Suprapubic skin (tissue), 4 donors: Measurements from ENCODE around the gene SH3BP4. TPM values are rescaled to one million over a fixed set of nuclear protein-coding genes. Genes with fewer than 3 reads are reported as not detected.

Experiments used
- DNase-seq, 2 donors: peaks; one replicate each; pipeline ENCODE4 v3.0.0-alpha.2; 2019; ENCODE audit warnings: low spot score in 2 of 2
- H3K27ac ChIP-seq: fragments of 200-600 bp; sonication (generic); one replicate; pipeline ENCODE4 v1.5.1; 2019
- H3K27me3 ChIP-seq: fragments of 200-600 bp; sonication (generic); one replicate; pipeline ENCODE4 v1.5.1; 2019
- H3K36me3 ChIP-seq: fragments of 200-600 bp; sonication (generic); one replicate; pipeline ENCODE4 v1.5.1; 2019
- H3K4me1 ChIP-seq: fragments of 200-600 bp; sonication (generic); one replicate; pipeline ENCODE4 v1.5.1; 2019
- H3K4me3 ChIP-seq: fragments of 200-600 bp; sonication (generic); one replicate; pipeline ENCODE4 v1.5.1; 2019; ENCODE audit warnings: mild to moderate bottlenecking
- H3K9me3 ChIP-seq: fragments of 200-600 bp; sonication (generic); one replicate; pipeline ENCODE4 v1.5.1; 2019
- CTCF ChIP-seq, 2 donors: fragments of 200-600 bp in 1 of 2; fragments of 450-650 bp in 1 of 2; sonication (generic) in 1 of 2; IDR thresholded peaks; one replicate each; pipeline ENCODE4 v1.5.1; 2016 to 2019; ENCODE audit warnings: antibody characterized with exemption in 2 of 2, mild to moderate bottlenecking in 1 of 2, moderate library complexity in 1 of 2
- EP300 ChIP-seq: sonication (generic); formaldehyde crosslinking; IDR thresholded peaks from one replicate; pipeline ENCODE4 v1.6.1; 2017; ENCODE audit warnings: antibody characterized with exemption
- POLR2A ChIP-seq, 2 donors: fragments of 450-650 bp; IDR thresholded peaks; one replicate each; pipeline ENCODE4 v1.6.1; 2017; ENCODE audit warnings: antibody characterized with exemption in 2 of 2, mild to moderate bottlenecking in 2 of 2, moderate library complexity in 2 of 2
- POLR2AphosphoS5 ChIP-seq, 3 donors: sonication (generic); formaldehyde crosslinking; IDR thresholded peaks; one replicate each; pipeline ENCODE4 v1.6.1; 2017; ENCODE audit warnings: antibody characterized with exemption in 3 of 3
- WGBS: methylation state at CpG from one replicate; pipeline ENCODE4 v1.1.5; 2018; 5-methylcytosine and 5-hydroxymethylcytosine counted together
- total RNA-seq, 4 donors: library from RNA; depleted of rRNA; stranded (reverse); fragments of >200 nt; gene quantifications; one replicate each; pipeline ENCODE4 v1.1.0, GENCODE V29; 2016

SH3BP4 gene
- total RNA-seq, 4 donors from 2014 or later = 38.6 to 82.6 (median 58.6) TPM

- Histone ChIP-seq H3K27ac (no peak overlapping the region), H3K36me3 (no peaks in the 10 kb centered on the region), H3K27me3 (no peaks in the 10 kb centered on the region), H3K9me3 (no peaks in the 10 kb centered on the region), H3K4me3 (no peak overlapping the region), H3K4me1 (no peaks in the 10 kb centered on the region)
- no peak for DNase-seq
- TF ChIP-seq POLR2AphosphoS5 (IDR thresholded peaks at IDR 0.05) (no peak), CTCF (IDR thresholded peaks at IDR 0.05) (no peak), EP300 (no peak), POLR2A (IDR thresholded peaks at IDR 0.05) (no peak)
- WGBS = 52% methylated on average over 10 of the region's 10 CpGs
These were observed 136.7 kb downstream of the SH3BP4 start for GRCh38 chr2:235088496-235088921.

GRCh38 chr2:235091421-235091820 is 139.6 kb downstream of the SH3BP4 start:
- no peak for TF ChIP-seq POLR2A (IDR thresholded peaks at IDR 0.05)
- TF ChIP-seq CTCF (IDR thresholded peaks at IDR 0.05) = no peak
- no peak for TF ChIP-seq POLR2AphosphoS5 (IDR thresholded peaks at IDR 0.05)
- no peak for TF ChIP-seq EP300
- DNase-seq = no peak
- no peak overlapping the region for H3K4me3 ChIP-seq
- no peaks in the 10 kb centered on the region for H3K36me3 ChIP-seq
- no peaks in the 10 kb centered on the region for H3K4me1 ChIP-seq
- H3K27me3 ChIP-seq = no peaks in the 10 kb centered on the region
- no peak overlapping the region for H3K27ac ChIP-seq
- H3K9me3 ChIP-seq = no peaks in the 10 kb centered on the region
- 83% methylated on average over 4 of the region's 4 CpGs for WGBS

GRCh38 chr2:235091983-235092382 is 140.2 kb downstream of the SH3BP4 start:
- WGBS = 78% methylated on average over 8 of the region's 9 CpGs
- no peak for TF ChIP-seq EP300
- no peak for TF ChIP-seq POLR2A (IDR thresholded peaks at IDR 0.05)
- no peak for TF ChIP-seq CTCF (IDR thresholded peaks at IDR 0.05)
- TF ChIP-seq POLR2AphosphoS5 (IDR thresholded peaks at IDR 0.05) = no peak
- H3K4me1 ChIP-seq = no peaks in the 10 kb centered on the region
- DNase-seq = no peak
- H3K27ac ChIP-seq = no peak overlapping the region
- no peak overlapping the region for H3K4me3 ChIP-seq
- H3K9me3 ChIP-seq = no peaks in the 10 kb centered on the region
- H3K36me3 ChIP-seq = no peaks in the 10 kb centered on the region
- H3K27me3 ChIP-seq = no peaks in the 10 kb centered on the region

- no peak for TF ChIP-seq CTCF (IDR thresholded peaks at IDR 0.05)
- TF ChIP-seq POLR2AphosphoS5 (IDR thresholded peaks at IDR 0.05) = no peak
- no peak for TF ChIP-seq POLR2A (IDR thresholded peaks at IDR 0.05)
- no peak for TF ChIP-seq EP300
- no peaks in the 10 kb centered on the region for H3K9me3 ChIP-seq
- H3K27ac ChIP-seq = no peak overlapping the region
- H3K4me1 ChIP-seq = no peaks in the 10 kb centered on the region
- DNase-seq = no peak
- no peak overlapping the region for H3K4me3 ChIP-seq
- H3K27me3 ChIP-seq = peaks cover 4% of the 10 kb centered on the region
- H3K36me3 ChIP-seq = no peaks in the 10 kb centered on the region
- WGBS = 91% methylated on average over 17 of the region's 17 CpGs
These were observed 140.8 kb downstream of the SH3BP4 start for GRCh38 chr2:235092433-235093223.

GRCh38 chr2:235094457-235094856 is 142.6 kb downstream of the SH3BP4 start:
- H3K27ac ChIP-seq = no peak overlapping the region
- no peaks in the 10 kb centered on the region for H3K4me1 ChIP-seq
- no peaks in the 10 kb centered on the region for H3K36me3 ChIP-seq
- H3K27me3 ChIP-seq = peaks cover 4% of the 10 kb centered on the region
- WGBS = 98% methylated on average over 1 of the region's 1 CpG
- no peak overlapping the region for H3K4me3 ChIP-seq
- no peak for DNase-seq
- no peaks in the 10 kb centered on the region for H3K9me3 ChIP-seq
- TF ChIP-seq POLR2A (IDR thresholded peaks at IDR 0.05) = no peak
- TF ChIP-seq EP300 = no peak
- TF ChIP-seq CTCF (IDR thresholded peaks at IDR 0.05) = no peak
- TF ChIP-seq POLR2AphosphoS5 (IDR thresholded peaks at IDR 0.05) = no peak
